IMR-90 (cell line): ENCODE measurements around the gene LSM14A. TPM values are rescaled to one million over a fixed set of nuclear protein-coding genes. Genes with fewer than 3 reads are reported as not detected.

ENCODE experiments used
- ATAC-seq: fragments of 200-7000 bp; cut with Tn5 transposase; 2 replicates; pipeline ENCODE4 v1.9.1; 2020; ENCODE audit warnings: low read depth, mild to moderate bottlenecking, moderate library complexity
- BruUV-seq: library from RNA; stranded (reverse); fragments of 400-500 nt; replicated peaks from 2 replicates; lab custom pipeline; 2021; lab: Mats Ljungman, UMichigan
- CTCF ChIA-PET: fragments of 300-600 bp; formaldehyde crosslinking; extraction: SDS; loops from one replicate; lab custom pipeline; 2021; ENCODE audit warnings: antibody characterized with exemption; lab: Yijun Ruan, JAX
- POLR2A ChIA-PET: fragments of 300-600 bp; sonication (Branson Sonifier 250); formaldehyde crosslinking; loops from one replicate; lab custom pipeline; 2022; ENCODE audit warnings: antibody characterized with exemption; ENCODE audit not compliant: unreplicated experiment; lab: Charles Lee
- DNase-seq: peaks from one replicate; pipeline ENCODE4 v3.0.0; 2013
- H2AFZ ChIP-seq: replicated peaks from 2 replicates; pipeline ENCODE3; 2013; ENCODE audit warnings: low read length, mild to moderate bottlenecking; ENCODE audit not compliant: poor library complexity
- H2AK5ac ChIP-seq: 2 replicates; pipeline ENCODE4 v1.6.1; 2013; ENCODE audit warnings: low read depth, low read length, inconsistent platforms
- H2AK9ac ChIP-seq: replicated peaks from 2 replicates; pipeline ENCODE3; 2013; ENCODE audit warnings: mild to moderate bottlenecking, low read depth, low read length, moderate library complexity; ENCODE audit not compliant: poor library complexity
- H2BK120ac ChIP-seq: 2 replicates; pipeline ENCODE4 v1.6.1; 2013; ENCODE audit warnings: low read depth, low read length, inconsistent platforms
- H2BK15ac ChIP-seq: 3 replicates; pipeline ENCODE4 v1.6.1; 2013; ENCODE audit warnings: low read depth, low read length, inconsistent platforms
- H2BK20ac ChIP-seq: 2 replicates; pipeline ENCODE4 v1.6.1; 2013; ENCODE audit warnings: low read depth, mild to moderate bottlenecking, inconsistent platforms, low read length, moderate library complexity
- H2BK5ac ChIP-seq: 2 replicates; pipeline ENCODE4 v1.6.1; 2013; ENCODE audit warnings: mild to moderate bottlenecking, low read depth, low read length, inconsistent platforms; ENCODE audit not compliant: poor library complexity, severe bottlenecking
- H3K14ac ChIP-seq: replicated peaks from 2 replicates; pipeline ENCODE4 v1.6.1; 2013; ENCODE audit warnings: low read depth, low read length, inconsistent platforms
- H3K18ac ChIP-seq: 2 replicates; pipeline ENCODE4 v1.6.1; 2013; ENCODE audit warnings: low read depth, low read length, control low read depth
- H3K23ac ChIP-seq: 2 replicates; pipeline ENCODE4 v1.6.1; 2013; ENCODE audit warnings: low read depth, low read length, inconsistent platforms
- H3K27ac ChIP-seq: 2 replicates; pipeline ENCODE4 v1.5.1; 2013; ENCODE audit warnings: mild to moderate bottlenecking, control low read depth, low read length; ENCODE audit not compliant: insufficient read depth
- H3K27me3 ChIP-seq: 2 replicates; pipeline ENCODE4 v1.6.1; 2013; ENCODE audit warnings: low read length; ENCODE audit not compliant: control insufficient read depth, insufficient read depth
- H3K36me3 ChIP-seq: 2 replicates; pipeline ENCODE4 v1.6.1; 2013; ENCODE audit warnings: low read length, mixed read lengths; ENCODE audit not compliant: control insufficient read depth, insufficient read depth
- H3K4ac ChIP-seq: 2 replicates; pipeline ENCODE4 v1.6.1; 2013; ENCODE audit warnings: low read depth, low read length, inconsistent platforms
- H3K4me1 ChIP-seq: 2 replicates; pipeline ENCODE4 v1.6.1; 2013; ENCODE audit warnings: low read length, mixed read lengths; ENCODE audit not compliant: control insufficient read depth, insufficient read depth
- H3K4me2 ChIP-seq: 2 replicates; pipeline ENCODE4 v1.6.1; 2013; ENCODE audit warnings: low read depth, mild to moderate bottlenecking, control low read depth, low read length, moderate library complexity
- H3K4me3 ChIP-seq: 2 replicates; pipeline ENCODE4 v1.5.1; 2013; ENCODE audit warnings: low read depth, mild to moderate bottlenecking, control low read depth, low read length, moderate library complexity; ENCODE audit not compliant: insufficient read depth
- H3K56ac ChIP-seq: 2 replicates; pipeline ENCODE4 v1.6.1; 2013; ENCODE audit warnings: low read length, inconsistent platforms; ENCODE audit not compliant: insufficient read depth; ENCODE audit errors: extremely low read depth
- H3K79me1 ChIP-seq, 2 experiments: 2 replicates each; pipeline ENCODE4 v1.6.1; 2013; ENCODE audit warnings: low read length in 2 of 2, inconsistent platforms in 1 of 2, low read depth in 1 of 2
- H3K9ac ChIP-seq: 2 replicates; pipeline ENCODE4 v1.6.1; 2013; ENCODE audit warnings: low read depth, low read length, control low read depth
- H3K9me1 ChIP-seq: 2 replicates; pipeline ENCODE4 v1.6.1; 2013; ENCODE audit warnings: low read length, inconsistent platforms; ENCODE audit not compliant: insufficient read depth
- H3K9me3 ChIP-seq: 2 replicates; pipeline ENCODE4 v1.6.1; 2013; ENCODE audit warnings: low read length; ENCODE audit not compliant: control insufficient read depth, insufficient read depth
- H4K20me1 ChIP-seq: 2 replicates; pipeline ENCODE4 v1.6.1; 2013; ENCODE audit warnings: low read length, inconsistent platforms; ENCODE audit not compliant: insufficient read depth
- H4K5ac ChIP-seq: 2 replicates; pipeline ENCODE4 v1.6.1; 2013; ENCODE audit warnings: mild to moderate bottlenecking, low read depth, low read length, control low read depth
- H4K8ac ChIP-seq, 2 experiments: 2 replicates each; pipeline ENCODE4 v1.6.1; 2013; ENCODE audit warnings: low read depth in 2 of 2, low read length in 2 of 2, control low read depth in 1 of 2, inconsistent platforms in 1 of 2
- H4K91ac ChIP-seq: 2 replicates; pipeline ENCODE4 v1.6.1; 2013; ENCODE audit warnings: low read depth, low read length, inconsistent platforms; ENCODE audit not compliant: insufficient read depth
- CEBPB ChIP-seq: IDR thresholded peaks from 2 replicates; pipeline ENCODE4 v1.6.1; 2012; ENCODE audit warnings: low read depth, low read length, improper control_type of control experiment
- RFX5 ChIP-seq: IDR thresholded peaks from 2 replicates; pipeline ENCODE4 v1.8.0; 2012; ENCODE audit warnings: low read depth, mild to moderate bottlenecking, low read length, moderate library complexity
- WGBS, 2 experiments: methylation state at CpG; one replicate each; pipeline versions ENCODE4 v1.1.5 to v1.1.7; 2013; ENCODE audit warnings: missing lambda C conversion rate in 2 of 2; ENCODE audit not compliant: insufficient read length in 1 of 2; ENCODE audit errors: extremely low coverage in 2 of 2; 5-methylcytosine and 5-hydroxymethylcytosine counted together
- dilution Hi-C: fragments of 300-500 bp; cut with HindIII; formaldehyde crosslinking; loops from one replicate; pipeline ENCODE4 v1.14.3; 2018; ENCODE audit warnings: low sequenced_read_pairs; ENCODE audit not compliant: unreplicated experiment
- in situ Hi-C: fragments of 300-500 bp; cut with MboI; formaldehyde crosslinking; loops from 3 replicates; pipeline ENCODE4 v1.14.3; 2019; ENCODE audit warnings: low sequenced_read_pairs, inconsistent platforms, mixed read lengths
- intact Hi-C: fragments of 100-400 bp; cut with micrococcal nuclease; formaldehyde crosslinking; loops from 2 replicates; pipeline ENCODE4 v1.10.0; 2022
- polyA plus RNA-seq, 3 experiments: library from polyadenylated mRNA; depleted of rRNA; stranded (reverse); fragments of >200 nt; gene quantifications; 2 replicates each; pipeline ENCODE4 v1.2.3, GENCODE V29; 2012; ENCODE audit warnings: low replicate concordance in 1 of 3
- total RNA-seq: library from RNA; depleted of rRNA; stranded (reverse); fragments of >200 nt; gene quantifications from 2 replicates; pipeline ENCODE4 v1.2.3, GENCODE V29; 2012

The LSM14A gene
- total and polyA plus RNA-seq, 2 of the 4 experiments (the other 2 are of a cell fraction), result 44.3 to 54.8 TPM

GRCh38 chr19:34188408-34188807, 16.1 kb downstream of the LSM14A start:
- Histone ChIP-seq H3K23ac (no peak overlapping the region), H3K56ac (no peak overlapping the region), H2BK5ac (no peak overlapping the region), H3K4ac (no peak overlapping the region), H2AFZ (no peak overlapping the region), H2BK120ac (no peak overlapping the region), H4K8ac (no peak overlapping the region), H3K4me1 (peaks cover 13% of the 10 kb centered on the region), H2AK5ac (no peak overlapping the region), H3K27ac (no peak overlapping the region), H3K4me3 (no peak overlapping the region), H3K9ac (no peak overlapping the region), H4K5ac (no peak overlapping the region), H2BK20ac (no peak overlapping the region), H4K91ac (no peak overlapping the region), H3K9me3 (no peaks in the 10 kb centered on the region), H2BK15ac (no peak overlapping the region), H3K18ac (no peak overlapping the region), H3K9me1 (peaks cover 13% of the 10 kb centered on the region), H3K79me1 (peaks cover 9 to 79% of the 10 kb centered on the region in 2 experiments), H2AK9ac (no peak overlapping the region), H3K36me3 (peaks cover 2% of the 10 kb centered on the region; the same call in 1 of the 2 replicates), H3K4me2 (no peak overlapping the region), H3K14ac (no peak overlapping the region), H3K27me3 (no peaks in the 10 kb centered on the region), H4K20me1 (peaks cover 99% of the 10 kb centered on the region)
- ATAC-seq (no peak), DNase-seq (no peak)
- TF ChIP-seq CEBPB, result peak; percentile 69
- TF ChIP-seq RFX5, result no peak
- ChIA-PET POLR2A (no interaction called here), CTCF (interaction anchor here (0.7 kb wide), 1 partner anchor 90 kb away, joined by 6 read pairs; no protein-coding TSS in a partner anchor)
- in situ Hi-C loops (no loop called here), intact Hi-C loops (loop anchor here (5.0 kb wide), 1 partner anchor 34 kb away; no protein-coding TSS in a partner anchor), dilution Hi-C loops (no loop called here)
- BruUV-seq, result no TSS peak
- no CpG with 5 or more reads among the region's 4 CpGs for WGBS, 2 experiments
